NCI-H510A treated with DMSO at 0.1 percent for 48 hours (cell line): ENCODE measurements around the gene RNU6-9.

Experiments
- DNase-seq: peaks from one replicate; lab custom pipeline; 2025; lab: John Stamatoyannopoulos, UW

RNU6-9 gene

GRCh38 chr19:919199-920050 is 26.1 kb downstream of the RNU6-9 start:
- DNase-seq: peak; percentile 56

GRCh38 chr19:920051-920864 is 27.0 kb downstream of the RNU6-9 start:
- DNase-seq: peak; percentile 56

GRCh38 chr19:924553-925086 is 31.3 kb downstream of the RNU6-9 start:
- DNase-seq: no peak

DNA sequence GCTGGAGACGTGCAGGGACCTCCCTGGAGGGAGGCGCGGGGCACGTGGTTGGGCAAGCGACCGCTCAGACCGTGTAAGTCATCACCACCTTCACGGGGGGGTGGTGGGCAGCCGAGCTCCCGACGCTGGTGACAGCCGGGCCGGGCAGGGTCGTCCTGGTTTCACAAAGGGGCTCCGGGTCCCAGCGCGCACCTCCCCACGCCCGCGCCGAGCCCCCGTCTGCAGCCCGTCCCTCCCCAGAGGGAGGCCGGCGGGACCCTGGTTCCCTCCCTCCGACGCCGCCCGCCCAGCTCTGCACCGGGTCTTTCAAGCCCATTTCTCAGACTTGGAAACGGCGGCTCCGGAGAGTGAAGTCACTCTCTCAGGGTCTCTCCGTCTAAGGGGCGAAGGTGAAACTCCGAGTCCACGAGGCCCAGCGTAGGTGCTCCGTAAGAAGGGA is 31.8 kb downstream of the RNU6-9 start:
- no peak for DNase-seq

DNA sequence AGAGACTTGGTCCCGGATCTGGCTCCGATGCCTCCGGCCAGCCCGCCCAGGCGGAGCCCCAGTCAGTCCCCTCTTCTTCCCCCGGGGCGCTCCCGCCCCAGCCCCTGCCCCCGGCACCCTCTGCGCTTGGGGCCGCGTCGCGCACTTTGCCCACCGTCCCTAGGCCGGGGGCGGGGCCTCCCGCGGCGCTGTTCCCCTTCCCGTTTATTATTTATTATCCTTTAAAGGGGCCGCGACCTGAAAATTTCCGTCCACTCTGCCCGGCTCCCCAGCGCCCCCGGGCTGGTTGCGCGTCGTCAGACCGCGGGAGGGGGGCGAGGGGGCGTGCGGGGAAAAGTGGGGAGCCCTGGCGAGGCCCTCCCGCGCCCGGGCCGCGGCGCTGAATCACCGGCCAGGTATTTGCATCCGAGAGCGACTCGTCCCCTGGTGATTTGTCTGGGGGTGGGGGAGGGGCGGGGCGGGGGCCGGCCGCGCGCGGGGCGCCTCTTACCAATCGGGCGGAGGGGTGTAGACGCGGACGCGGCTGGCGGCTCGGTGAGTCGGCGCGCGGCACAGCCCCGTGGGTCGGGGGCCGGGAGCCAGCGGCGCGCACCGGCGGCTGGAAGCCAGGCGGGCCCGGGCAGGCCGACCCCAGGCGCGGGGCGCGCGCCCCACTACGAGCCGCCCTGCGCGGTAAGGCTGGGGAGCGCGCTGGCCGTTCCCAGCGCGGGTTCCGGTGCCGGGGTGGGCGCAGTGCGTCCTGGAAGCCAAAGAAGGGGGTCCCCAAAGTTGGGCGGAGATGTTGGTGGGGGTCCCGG is 32.4 kb downstream of the RNU6-9 start, which contains the start of gene ARID3A:
TSS of gene ARID3A (plus strand) at position 510 of the 797 bp plus-strand sequence. CDS start 3,494 bp downstream, outside the sequence.
- peak; percentile 55 for DNase-seq

DNA sequence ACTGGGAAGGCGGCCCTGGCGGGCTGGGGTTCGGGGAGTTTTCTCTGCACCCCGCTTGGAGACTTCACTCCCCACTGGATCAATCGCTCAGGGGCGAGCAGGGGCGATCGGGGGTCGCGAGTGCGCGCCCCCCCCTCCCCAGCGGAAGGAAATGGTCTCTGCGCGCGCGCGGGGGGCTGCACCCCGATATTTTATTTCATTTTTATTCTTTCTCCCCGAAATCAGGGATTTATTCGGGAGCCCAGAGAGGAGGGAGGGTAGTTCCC is 33.0 kb downstream of the RNU6-9 start:
- DNase-seq: no peak

GRCh38 chr19:926589-927350 is 33.5 kb downstream of the RNU6-9 start:
- no peak for DNase-seq

- no peak for DNase-seq
These were observed 34.1 kb downstream of the RNU6-9 start for GRCh38 chr19:927351-927779.

GRCh38 chr19:927780-928401 is 34.6 kb downstream of the RNU6-9 start:
- DNase-seq: no peak

- DNase-seq: no peak
These were observed 35.4 kb downstream of the RNU6-9 start for GRCh38 chr19:928471-929202.

- no peak for DNase-seq
These were observed 36.1 kb downstream of the RNU6-9 start for GRCh38 chr19:929203-929890.

DNA sequence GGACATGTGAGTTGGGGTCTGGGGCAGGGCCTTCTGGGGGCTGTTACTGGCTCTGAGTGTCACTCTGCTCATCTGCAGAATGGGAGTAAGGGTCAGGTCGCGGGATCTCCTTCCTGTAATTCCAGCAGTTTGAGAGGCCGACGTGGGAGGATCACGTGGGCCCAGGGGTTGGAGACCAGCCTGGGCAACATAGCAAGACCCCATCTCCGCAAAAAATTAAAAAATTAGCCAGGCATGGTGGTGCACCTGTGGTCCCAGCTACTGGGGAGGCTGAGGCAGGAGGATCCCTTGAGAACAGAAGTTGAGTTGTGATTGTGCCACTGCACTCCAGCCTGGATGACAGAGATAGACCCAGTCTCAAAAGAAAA is 36.6 kb downstream of the RNU6-9 start:
- DNase-seq: no peak

GRCh38 chr19:931860-932647 is 38.8 kb downstream of the RNU6-9 start:
- DNase-seq: no peak

GRCh38 chr19:932648-933552 is 39.6 kb downstream of the RNU6-9 start:
- DNase-seq: no peak

DNA sequence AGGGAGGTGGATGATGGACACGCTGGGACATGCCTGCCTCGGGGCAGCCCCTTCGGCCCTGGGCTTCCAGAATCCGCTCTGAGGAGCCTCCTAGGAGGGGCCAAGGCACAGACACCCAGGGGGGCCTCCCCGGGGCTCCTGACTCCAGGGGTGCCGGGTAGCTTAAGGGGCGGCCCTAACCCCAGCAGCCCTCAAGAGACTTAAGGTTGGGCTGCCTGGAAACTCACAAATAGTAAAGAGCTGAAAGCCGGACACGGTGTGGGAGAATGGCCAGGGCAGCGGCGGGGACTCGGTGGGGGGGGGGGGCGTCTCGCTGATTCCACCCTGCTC is 40.2 kb downstream of the RNU6-9 start:
- DNase-seq: no peak

- DNase-seq: no peak
These were observed 41.0 kb downstream of the RNU6-9 start for GRCh38 chr19:934197-934840.

- DNase-seq: no peak
These were observed 41.7 kb downstream of the RNU6-9 start for GRCh38 chr19:934865-935479.
